Measurements from ENCODE around the gene BAIAP2.

GRCh38 chr17:81092518-81093095, 57.7 kb downstream of the BAIAP2 start:
- TF ChIP-seq ZNF274 (IDR thresholded peaks at IDR 0.05; ENCODE audit: low read depth, low read length) (no peak), YY1 (IDR thresholded peaks at IDR 0.05; ENCODE audit: insufficient read depth, insufficient read length) (no peak), SUZ12 (IDR thresholded peaks at IDR 0.05; ENCODE audit: extremely low read depth, insufficient read depth, insufficient read length) (no peak)
